OCI-LY3 (cell line): ENCODE measurements around the gene USP28.

Experiments used
- CTCF ChIP-seq: fragments of 200-600, 300-600 bp; sonication (generic); IDR thresholded peaks from 2 replicates; pipeline ENCODE4 v1.5.1; 2014; ENCODE audit warnings: antibody characterized with exemption, low read length, low read depth
- EZH2phosphoT487 ChIP-seq: fragments of 200-600 bp; shearing (Covaris generic); IDR thresholded peaks from 2 replicates; pipeline ENCODE4 v1.6.1; 2018; ENCODE audit warnings: antibody characterized with exemption, mixed run types, low read depth

GRCh38 chr11:113835306-113835705 lies 40.1 kb downstream of the USP28 start:
- no peak for TF ChIP-seq CTCF
- no peak for TF ChIP-seq EZH2phosphoT487
